Neural crest cell (in vitro differentiated cells): Measurements from ENCODE around the gene DIPK1A. TPM values are rescaled to one million over a fixed set of nuclear protein-coding genes. Genes with fewer than 3 reads are reported as not detected.

Experiments
- DNase-seq: peaks from one replicate; pipeline ENCODE4 v3.0.0; 2021; ENCODE audit warnings: low read depth, mixed read lengths, low spot score
- H3K27ac Mint-ChIP-seq: one replicate; pipeline ENCODE4 v1.8.0; 2021; ENCODE audit warnings: mild to moderate bottlenecking, mixed read lengths; ENCODE audit not compliant: unreplicated experiment
- H3K27me3 Mint-ChIP-seq: 2 replicates; pipeline ENCODE4 v1.8.0; 2021; ENCODE audit warnings: low read depth, mild to moderate bottlenecking, mixed read lengths
- H3K36me3 Mint-ChIP-seq: 2 replicates; pipeline ENCODE4 v1.8.0; 2021; ENCODE audit warnings: low read depth, mild to moderate bottlenecking, mixed read lengths
- H3K4me1 Mint-ChIP-seq: 2 replicates; pipeline ENCODE4 v1.8.0; 2021; ENCODE audit warnings: mixed read lengths
- H3K4me3 Mint-ChIP-seq: one replicate; pipeline ENCODE4 v1.8.0; 2021; ENCODE audit warnings: mild to moderate bottlenecking, mixed read lengths
- H3K9me3 Mint-ChIP-seq: 2 replicates; pipeline ENCODE4 v1.8.0; 2021; ENCODE audit warnings: mixed read lengths
- CTCF ChIP-seq: fragments of 200-600 bp; sonication (generic); conservative IDR thresholded peaks from 2 replicates; pipeline ENCODE4 v1.5.0; 2021; ENCODE audit warnings: antibody characterized with exemption, mild to moderate bottlenecking
- total RNA-seq: library from RNA; stranded (reverse); gene quantifications from 2 replicates; pipeline ENCODE4 v1.2.1, GENCODE V29; 2021

Gene DIPK1A
- total RNA-seq, 1 donor from 2014 or later: 2.3 TPM

GRCh38 chr1:92956254-92957029, 4.8 kb downstream of the DIPK1A start:
- Mint-ChIP-seq H3K36me3 (no peaks in the 10 kb centered on the region), H3K4me3 (no peak overlapping the region), H3K4me1 (peaks cover 7% of the 10 kb centered on the region), H3K9me3 (no peaks in the 10 kb centered on the region), H3K27me3 (peaks cover 21% of the 10 kb centered on the region), H3K27ac (no peak overlapping the region)
- DNase-seq: no peak
- TF ChIP-seq CTCF: no peak

- TF ChIP-seq CTCF: no peak
- H3K4me3 Mint-ChIP-seq: no peak overlapping the region
- DNase-seq: no peak
- H3K36me3 Mint-ChIP-seq: no peaks in the 10 kb centered on the region
- no peak overlapping the region for H3K27ac Mint-ChIP-seq
- no peaks in the 10 kb centered on the region for H3K9me3 Mint-ChIP-seq
- no peaks in the 10 kb centered on the region for H3K4me1 Mint-ChIP-seq
- peaks cover 12% of the 10 kb centered on the region for H3K27me3 Mint-ChIP-seq
Observed at GRCh38 chr1:92953491-92953890, 7.8 kb downstream of the DIPK1A start.

GRCh38 chr1:92952714-92953113, 8.5 kb downstream of the DIPK1A start:
- no peaks in the 10 kb centered on the region for H3K36me3 Mint-ChIP-seq
- H3K27ac Mint-ChIP-seq: no peak overlapping the region
- H3K4me3 Mint-ChIP-seq: no peak overlapping the region

GRCh38 chr1:92951141-92951582, 10.1 kb downstream of the DIPK1A start:
- no peak overlapping the region for H3K4me3 Mint-ChIP-seq
- no peak for TF ChIP-seq CTCF
- H3K9me3 Mint-ChIP-seq: no peaks in the 10 kb centered on the region
- H3K27ac Mint-ChIP-seq: no peak overlapping the region
- H3K4me1 Mint-ChIP-seq: no peaks in the 10 kb centered on the region
- no peak for DNase-seq
- no peaks in the 10 kb centered on the region for H3K27me3 Mint-ChIP-seq
- no peaks in the 10 kb centered on the region for H3K36me3 Mint-ChIP-seq

More at GRCh38 chr1:92952714-92953113, 8.5 kb downstream of the DIPK1A start:
- TF ChIP-seq CTCF: no peak
- Mint-ChIP-seq H3K4me1 (no peaks in the 10 kb centered on the region), H3K27me3 (peaks cover 7% of the 10 kb centered on the region), H3K9me3 (no peaks in the 10 kb centered on the region)
- no peak for DNase-seq

GRCh38 chr1:92949937-92950817, 11.1 kb downstream of the DIPK1A start:
- no peak for DNase-seq
- Mint-ChIP-seq H3K27ac (no peak overlapping the region), H3K27me3 (no peaks in the 10 kb centered on the region), H3K9me3 (no peaks in the 10 kb centered on the region), H3K36me3 (no peaks in the 10 kb centered on the region), H3K4me1 (no peaks in the 10 kb centered on the region), H3K4me3 (no peak overlapping the region)
- TF ChIP-seq CTCF: no peak
